GM23338 (cell line): ENCODE data around the gene STPG4. TPM values are rescaled to one million over a fixed set of nuclear protein-coding genes. Genes with fewer than 3 reads are reported as not detected.

ENCODE experiments used
- ATAC-seq: fragments of 200-7000 bp; cut with Tn5 transposase; 3 replicates; pipeline ENCODE4 v1.9.1; 2020
- DNase-seq: peaks from one replicate; pipeline ENCODE4 v3.0.0-alpha.2; 2015; ENCODE audit warnings: low spot score
- H2AFZ ChIP-seq: fragments of 200-600 bp; sonication (generic); 2 replicates; pipeline ENCODE4 v1.8.0; 2016; ENCODE audit warnings: antibody characterized with exemption, mild to moderate bottlenecking, moderate library complexity
- H3F3A ChIP-seq: fragments of 200-600 bp; sonication (generic); replicated peaks from 2 replicates; pipeline ENCODE4 v1.8.0; 2017; ENCODE audit warnings: antibody characterized with exemption, mixed run types, low read depth
- H3K27ac ChIP-seq: fragments of 200-600 bp; sonication (generic); 2 replicates; pipeline ENCODE4 v1.6.1; 2016; ENCODE audit warnings: low read depth
- H3K27me3 ChIP-seq: fragments of 200-600 bp; sonication (generic); 2 replicates; pipeline ENCODE4 v1.8.0; 2016; ENCODE audit warnings: mild to moderate bottlenecking, mixed run types, moderate library complexity; ENCODE audit not compliant: insufficient read depth
- H3K36me3 ChIP-seq: fragments of 200-600 bp; sonication (generic); 2 replicates; pipeline ENCODE4 v1.8.0; 2016; ENCODE audit warnings: mild to moderate bottlenecking; ENCODE audit not compliant: insufficient read depth
- H3K4me1 ChIP-seq: fragments of 200-600 bp; sonication (generic); 2 replicates; pipeline ENCODE4 v1.8.0; 2016; ENCODE audit warnings: mild to moderate bottlenecking, moderate library complexity; ENCODE audit not compliant: insufficient read depth
- H3K4me2 ChIP-seq: fragments of 200-600 bp; sonication (generic); 2 replicates; pipeline ENCODE4 v1.7.1; 2017; ENCODE audit warnings: mixed run types
- H3K4me3 ChIP-seq: fragments of 200-600 bp; sonication (generic); 2 replicates; pipeline ENCODE4 v1.6.1; 2016; ENCODE audit warnings: mixed run types
- H3K79me2 ChIP-seq: fragments of 200-600 bp; sonication (generic); replicated peaks from 2 replicates; pipeline ENCODE4 v1.8.0; 2017; ENCODE audit warnings: mild to moderate bottlenecking; ENCODE audit not compliant: insufficient read depth
- H3K9me2 ChIP-seq: fragments of 200-600 bp; sonication (generic); 2 replicates; pipeline ENCODE4 v1.8.0; 2017; ENCODE audit not compliant: insufficient read depth
- H4K20me1 ChIP-seq: fragments of 200-600 bp; sonication (generic); replicated peaks from 2 replicates; pipeline ENCODE4 v1.8.0; 2017; ENCODE audit warnings: mild to moderate bottlenecking; ENCODE audit not compliant: insufficient read depth
- H3K27ac Mint-ChIP-seq: 2 replicates; pipeline ENCODE4 v1.8.0; 2020; ENCODE audit warnings: inconsistent platforms, mild to moderate bottlenecking, moderate library complexity, mixed read lengths
- H3K27me3 Mint-ChIP-seq: 3 replicates; pipeline ENCODE4 v1.8.0; 2022; ENCODE audit warnings: low read depth, mild to moderate bottlenecking, moderate library complexity, mixed read lengths, inconsistent platforms; ENCODE audit not compliant: insufficient read depth, poor library complexity
- H3K36me3 Mint-ChIP-seq: 3 replicates; pipeline ENCODE4 v1.8.0; 2021; ENCODE audit warnings: low read depth, mild to moderate bottlenecking, inconsistent platforms, moderate library complexity, mixed read lengths
- H3K4me1 Mint-ChIP-seq: 3 replicates; pipeline ENCODE4 v1.8.0; 2020; ENCODE audit warnings: mild to moderate bottlenecking, inconsistent platforms, mixed read lengths
- H3K4me3 Mint-ChIP-seq: 3 replicates; pipeline ENCODE4 v1.8.0; 2021; ENCODE audit warnings: moderate library complexity, mild to moderate bottlenecking, inconsistent platforms, mixed read lengths
- H3K9me3 Mint-ChIP-seq: 3 replicates; pipeline ENCODE4 v1.8.0; 2020; ENCODE audit warnings: moderate library complexity, mild to moderate bottlenecking, inconsistent platforms, mixed read lengths
- ETS1 ChIP-seq: IDR thresholded peaks from 2 replicates; pipeline ENCODE4 v1.6.1; 2016; ENCODE audit warnings: antibody characterized with exemption
- EZH2 ChIP-seq: fragments of 200-600 bp; sonication (generic); IDR thresholded peaks from one replicate; pipeline ENCODE4 v1.8.0; 2017; ENCODE audit warnings: antibody characterized with exemption, mild to moderate bottlenecking, low read depth; ENCODE audit not compliant: unreplicated experiment
- STAT1 ChIP-seq: IDR thresholded peaks from one replicate; pipeline ENCODE4 v1.6.1; 2016; ENCODE audit warnings: antibody characterized with exemption; ENCODE audit not compliant: unreplicated experiment
- ZNF331 ChIP-seq: fragments of 250-450 bp; sonication (Bioruptor Pico); IDR thresholded peaks from 2 replicates; pipeline ENCODE4 v1.5.0; 2020; ENCODE audit warnings: low read depth, mild to moderate bottlenecking, moderate library complexity
- polyA plus RNA-seq: library from polyadenylated mRNA; unstranded; fragments of >200 nt; fragmentation: Nextera tagmentation; extraction: Ambion mirVana; gene quantifications from 2 replicates; pipeline ENCODE4 v1.2.1, GENCODE V29; 2016
- total RNA-seq: library from RNA; depleted of rRNA; stranded (reverse); fragments of >200 nt; shearing (Covaris generic); gene quantifications from 2 replicates; pipeline ENCODE4 v1.2.3, GENCODE V29; 2014
- TF ChIP-seq, protein P1 (sequence below), 2 experiments: fragments of 200-600 bp in 1 of 2; sonication (generic) in 1 of 2; conservative IDR thresholded peaks; 2 replicates each; pipeline versions ENCODE4 v1.5.1 to v1.6.1; 2016 to 2017; ENCODE audit warnings: antibody characterized with exemption in 2 of 2, low read depth in 2 of 2, mild to moderate bottlenecking in 2 of 2, moderate library complexity in 1 of 2
- TF ChIP-seq, protein P2 (sequence below): IDR thresholded peaks from one replicate; pipeline ENCODE4 v1.6.1; 2018; ENCODE audit warnings: antibody characterized with exemption; ENCODE audit not compliant: unreplicated experiment
- TF ChIP-seq, protein P3 (sequence below): fragments of 250-450 bp; sonication (Bioruptor Pico); IDR thresholded peaks from 2 replicates; pipeline ENCODE4 v1.5.0; 2020; ENCODE audit warnings: mild to moderate bottlenecking, moderate library complexity

The STPG4 gene
- total and polyA plus RNA-seq, 2 experiments from 2014 or later: 0.28 TPM; not detected in 1

DNA sequence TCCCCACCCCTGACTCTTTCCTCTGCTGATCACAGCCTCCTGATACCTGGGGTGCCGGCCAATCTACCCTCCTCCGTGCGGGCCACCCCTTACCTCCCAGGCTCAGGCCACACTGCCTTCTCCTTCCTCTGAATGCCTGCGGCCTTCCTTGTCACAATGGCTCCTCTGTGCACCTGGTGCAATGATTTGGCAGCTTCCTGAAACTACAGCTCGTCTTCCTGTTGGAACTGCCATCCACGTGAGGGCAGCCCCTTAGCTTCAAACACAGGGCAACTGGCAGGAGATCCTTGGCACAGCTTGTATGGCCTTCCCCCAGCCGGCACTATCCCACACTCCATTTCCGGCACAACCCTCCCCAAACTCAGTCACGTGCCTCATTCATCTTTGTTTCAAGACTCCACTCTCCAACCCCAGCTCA is 69.0 kb downstream of the STPG4 start (continued):
- TF ChIP-seq, protein P1, sequence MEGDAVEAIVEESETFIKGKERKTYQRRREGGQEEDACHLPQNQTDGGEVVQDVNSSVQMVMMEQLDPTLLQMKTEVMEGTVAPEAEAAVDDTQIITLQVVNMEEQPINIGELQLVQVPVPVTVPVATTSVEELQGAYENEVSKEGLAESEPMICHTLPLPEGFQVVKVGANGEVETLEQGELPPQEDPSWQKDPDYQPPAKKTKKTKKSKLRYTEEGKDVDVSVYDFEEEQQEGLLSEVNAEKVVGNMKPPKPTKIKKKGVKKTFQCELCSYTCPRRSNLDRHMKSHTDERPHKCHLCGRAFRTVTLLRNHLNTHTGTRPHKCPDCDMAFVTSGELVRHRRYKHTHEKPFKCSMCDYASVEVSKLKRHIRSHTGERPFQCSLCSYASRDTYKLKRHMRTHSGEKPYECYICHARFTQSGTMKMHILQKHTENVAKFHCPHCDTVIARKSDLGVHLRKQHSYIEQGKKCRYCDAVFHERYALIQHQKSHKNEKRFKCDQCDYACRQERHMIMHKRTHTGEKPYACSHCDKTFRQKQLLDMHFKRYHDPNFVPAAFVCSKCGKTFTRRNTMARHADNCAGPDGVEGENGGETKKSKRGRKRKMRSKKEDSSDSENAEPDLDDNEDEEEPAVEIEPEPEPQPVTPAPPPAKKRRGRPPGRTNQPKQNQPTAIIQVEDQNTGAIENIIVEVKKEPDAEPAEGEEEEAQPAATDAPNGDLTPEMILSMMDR (conservative IDR thresholded peaks at IDR 0.05; ENCODE audit: low read depth in 2 of 2): no peak
- no peak for TF ChIP-seq EZH2
- TF ChIP-seq, protein P2, sequence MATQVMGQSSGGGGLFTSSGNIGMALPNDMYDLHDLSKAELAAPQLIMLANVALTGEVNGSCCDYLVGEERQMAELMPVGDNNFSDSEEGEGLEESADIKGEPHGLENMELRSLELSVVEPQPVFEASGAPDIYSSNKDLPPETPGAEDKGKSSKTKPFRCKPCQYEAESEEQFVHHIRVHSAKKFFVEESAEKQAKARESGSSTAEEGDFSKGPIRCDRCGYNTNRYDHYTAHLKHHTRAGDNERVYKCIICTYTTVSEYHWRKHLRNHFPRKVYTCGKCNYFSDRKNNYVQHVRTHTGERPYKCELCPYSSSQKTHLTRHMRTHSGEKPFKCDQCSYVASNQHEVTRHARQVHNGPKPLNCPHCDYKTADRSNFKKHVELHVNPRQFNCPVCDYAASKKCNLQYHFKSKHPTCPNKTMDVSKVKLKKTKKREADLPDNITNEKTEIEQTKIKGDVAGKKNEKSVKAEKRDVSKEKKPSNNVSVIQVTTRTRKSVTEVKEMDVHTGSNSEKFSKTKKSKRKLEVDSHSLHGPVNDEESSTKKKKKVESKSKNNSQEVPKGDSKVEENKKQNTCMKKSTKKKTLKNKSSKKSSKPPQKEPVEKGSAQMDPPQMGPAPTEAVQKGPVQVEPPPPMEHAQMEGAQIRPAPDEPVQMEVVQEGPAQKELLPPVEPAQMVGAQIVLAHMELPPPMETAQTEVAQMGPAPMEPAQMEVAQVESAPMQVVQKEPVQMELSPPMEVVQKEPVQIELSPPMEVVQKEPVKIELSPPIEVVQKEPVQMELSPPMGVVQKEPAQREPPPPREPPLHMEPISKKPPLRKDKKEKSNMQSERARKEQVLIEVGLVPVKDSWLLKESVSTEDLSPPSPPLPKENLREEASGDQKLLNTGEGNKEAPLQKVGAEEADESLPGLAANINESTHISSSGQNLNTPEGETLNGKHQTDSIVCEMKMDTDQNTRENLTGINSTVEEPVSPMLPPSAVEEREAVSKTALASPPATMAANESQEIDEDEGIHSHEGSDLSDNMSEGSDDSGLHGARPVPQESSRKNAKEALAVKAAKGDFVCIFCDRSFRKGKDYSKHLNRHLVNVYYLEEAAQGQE: no peak
- TF ChIP-seq ETS1: no peak
- TF ChIP-seq STAT1: no peak

DNA sequence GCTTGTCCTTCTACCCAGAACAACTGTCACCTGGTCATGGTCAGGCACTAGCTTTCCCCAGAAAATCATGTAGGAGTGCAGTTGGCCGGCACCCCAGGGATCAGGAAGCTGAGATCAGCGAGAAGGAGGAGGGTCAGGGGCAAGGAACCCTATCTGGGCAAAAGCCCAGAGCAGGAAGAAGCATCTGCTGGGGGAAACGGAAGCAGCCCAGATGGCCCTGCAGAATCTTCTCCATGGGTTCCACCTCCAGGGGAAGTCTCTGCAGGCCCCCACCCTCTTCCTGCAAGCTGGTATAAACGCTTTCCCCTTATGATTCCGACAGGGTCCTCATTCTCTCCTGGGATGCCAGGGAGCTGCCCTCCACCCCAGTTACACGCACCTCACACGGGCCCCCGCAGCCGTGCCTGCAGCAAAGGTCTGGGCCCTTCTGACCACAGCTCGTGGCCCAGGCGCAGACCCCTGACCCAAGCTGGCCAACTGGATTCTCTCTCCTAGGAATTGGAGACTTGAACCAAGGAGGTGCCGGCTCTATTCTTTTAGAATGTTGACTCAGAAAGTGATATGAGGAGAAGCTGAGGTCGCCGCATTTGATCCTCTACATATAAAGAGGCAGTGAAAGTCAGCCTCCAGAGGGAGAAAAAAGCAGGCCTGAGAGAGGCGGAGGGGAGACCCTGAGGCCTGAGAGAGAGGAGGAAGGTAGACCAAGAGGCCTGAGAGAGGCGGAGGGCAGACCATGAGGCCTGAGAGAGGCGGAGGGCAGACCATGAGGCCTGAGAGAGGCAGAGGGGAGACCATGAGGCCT is 71.0 kb downstream of the STPG4 start:
- no peak overlapping the region for H3K4me3 Mint-ChIP-seq
- H3K27ac Mint-ChIP-seq: peak overlapping the region; percentile 59; the same call in 1 of the 2 replicates
- no peaks in the 10 kb centered on the region; the same call in 2 of the 3 replicates for H3K9me3 Mint-ChIP-seq
- no peak for TF ChIP-seq ZNF331
- TF ChIP-seq, protein P3, sequence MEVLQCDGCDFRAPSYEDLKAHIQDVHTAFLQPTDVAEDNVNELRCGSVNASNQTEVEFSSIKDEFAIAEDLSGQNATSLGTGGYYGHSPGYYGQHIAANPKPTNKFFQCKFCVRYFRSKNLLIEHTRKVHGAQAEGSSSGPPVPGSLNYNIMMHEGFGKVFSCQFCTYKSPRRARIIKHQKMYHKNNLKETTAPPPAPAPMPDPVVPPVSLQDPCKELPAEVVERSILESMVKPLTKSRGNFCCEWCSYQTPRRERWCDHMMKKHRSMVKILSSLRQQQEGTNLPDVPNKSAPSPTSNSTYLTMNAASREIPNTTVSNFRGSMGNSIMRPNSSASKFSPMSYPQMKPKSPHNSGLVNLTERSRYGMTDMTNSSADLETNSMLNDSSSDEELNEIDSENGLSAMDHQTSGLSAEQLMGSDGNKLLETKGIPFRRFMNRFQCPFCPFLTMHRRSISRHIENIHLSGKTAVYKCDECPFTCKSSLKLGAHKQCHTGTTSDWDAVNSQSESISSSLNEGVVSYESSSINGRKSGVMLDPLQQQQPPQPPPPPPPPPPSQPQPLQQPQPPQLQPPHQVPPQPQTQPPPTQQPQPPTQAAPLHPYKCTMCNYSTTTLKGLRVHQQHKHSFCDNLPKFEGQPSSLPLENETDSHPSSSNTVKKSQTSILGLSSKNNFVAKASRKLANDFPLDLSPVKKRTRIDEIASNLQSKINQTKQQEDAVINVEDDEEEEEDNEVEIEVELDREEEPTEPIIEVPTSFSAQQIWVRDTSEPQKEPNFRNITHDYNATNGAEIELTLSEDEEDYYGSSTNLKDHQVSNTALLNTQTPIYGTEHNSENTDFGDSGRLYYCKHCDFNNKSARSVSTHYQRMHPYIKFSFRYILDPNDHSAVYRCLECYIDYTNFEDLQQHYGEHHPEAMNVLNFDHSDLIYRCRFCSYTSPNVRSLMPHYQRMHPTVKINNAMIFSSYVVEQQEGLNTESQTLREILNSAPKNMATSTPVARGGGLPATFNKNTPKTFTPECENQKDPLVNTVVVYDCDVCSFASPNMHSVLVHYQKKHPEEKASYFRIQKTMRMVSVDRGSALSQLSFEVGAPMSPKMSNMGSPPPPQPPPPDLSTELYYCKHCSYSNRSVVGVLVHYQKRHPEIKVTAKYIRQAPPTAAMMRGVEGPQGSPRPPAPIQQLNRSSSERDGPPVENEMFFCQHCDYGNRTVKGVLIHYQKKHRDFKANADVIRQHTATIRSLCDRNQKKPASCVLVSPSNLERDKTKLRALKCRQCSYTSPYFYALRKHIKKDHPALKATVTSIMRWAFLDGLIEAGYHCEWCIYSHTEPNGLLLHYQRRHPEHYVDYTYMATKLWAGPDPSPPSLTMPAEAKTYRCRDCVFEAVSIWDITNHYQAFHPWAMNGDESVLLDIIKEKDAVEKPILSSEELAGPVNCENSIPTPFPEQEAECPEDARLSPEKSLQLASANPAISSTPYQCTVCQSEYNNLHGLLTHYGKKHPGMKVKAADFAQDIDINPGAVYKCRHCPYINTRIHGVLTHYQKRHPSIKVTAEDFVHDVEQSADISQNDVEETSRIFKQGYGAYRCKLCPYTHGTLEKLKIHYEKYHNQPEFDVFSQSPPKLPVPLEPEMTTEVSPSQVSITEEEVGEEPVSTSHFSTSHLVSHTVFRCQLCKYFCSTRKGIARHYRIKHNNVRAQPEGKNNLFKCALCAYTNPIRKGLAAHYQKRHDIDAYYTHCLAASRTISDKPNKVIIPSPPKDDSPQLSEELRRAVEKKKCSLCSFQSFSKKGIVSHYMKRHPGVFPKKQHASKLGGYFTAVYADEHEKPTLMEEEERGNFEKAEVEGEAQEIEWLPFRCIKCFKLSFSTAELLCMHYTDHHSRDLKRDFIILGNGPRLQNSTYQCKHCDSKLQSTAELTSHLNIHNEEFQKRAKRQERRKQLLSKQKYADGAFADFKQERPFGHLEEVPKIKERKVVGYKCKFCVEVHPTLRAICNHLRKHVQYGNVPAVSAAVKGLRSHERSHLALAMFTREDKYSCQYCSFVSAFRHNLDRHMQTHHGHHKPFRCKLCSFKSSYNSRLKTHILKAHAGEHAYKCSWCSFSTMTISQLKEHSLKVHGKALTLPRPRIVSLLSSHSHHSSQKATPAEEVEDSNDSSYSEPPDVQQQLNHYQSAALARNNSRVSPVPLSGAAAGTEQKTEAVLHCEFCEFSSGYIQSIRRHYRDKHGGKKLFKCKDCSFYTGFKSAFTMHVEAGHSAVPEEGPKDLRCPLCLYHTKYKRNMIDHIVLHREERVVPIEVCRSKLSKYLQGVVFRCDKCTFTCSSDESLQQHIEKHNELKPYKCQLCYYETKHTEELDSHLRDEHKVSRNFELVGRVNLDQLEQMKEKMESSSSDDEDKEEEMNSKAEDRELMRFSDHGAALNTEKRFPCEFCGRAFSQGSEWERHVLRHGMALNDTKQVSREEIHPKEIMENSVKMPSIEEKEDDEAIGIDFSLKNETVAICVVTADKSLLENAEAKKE (CRISPR knock-in tag): no peak

More for the DNA sequence above, 71.0 kb downstream of the STPG4 start:
- Histone ChIP-seq H3K27ac (no peak overlapping the region), H3K36me3 (no peaks in the 10 kb centered on the region), H3F3A (no peaks in the 10 kb centered on the region), H3K4me2 (no peak overlapping the region), H2AFZ (no peak overlapping the region), H3K4me1 (no peaks in the 10 kb centered on the region; the same call in 1 of the 2 replicates), H3K27me3 (no peaks in the 10 kb centered on the region), H3K9me2 (no peaks in the 10 kb centered on the region), H3K4me3 (no peak overlapping the region), H3K79me2 (no peaks in the 10 kb centered on the region), H4K20me1 (no peaks in the 10 kb centered on the region)
- peaks cover 21% of the 10 kb centered on the region for H3K4me1 Mint-ChIP-seq
- peaks cover 16% of the 10 kb centered on the region for H3K27me3 Mint-ChIP-seq
- no peaks in the 10 kb centered on the region; the same call in 1 of the 3 replicates for H3K36me3 Mint-ChIP-seq
- ATAC-seq (no peak), DNase-seq (no peak)
